ENCODE measurements around the gene CDH9. TPM values are rescaled to one million over a fixed set of nuclear protein-coding genes. Genes with fewer than 3 reads are reported as not detected.
"Not testable (repeated sequence)": the region's sequence is repeated elsewhere in the genome, so short reads cannot be mapped to it uniquely, and the experiment has no call there.

CDH9 gene
- polyA plus RNA-seq, 1 donor: 0.91 TPM

- Histone ChIP-seq H3K27ac (ENCODE audit: low read length) (no peak overlapping the region), H3K27me3 (ENCODE audit: control insufficient read depth, insufficient read depth, low read length) (no peaks in the 10 kb centered on the region), H3K9me3 (ENCODE audit: control insufficient read depth, low read depth, low read length) (no peaks in the 10 kb centered on the region), H3K4me3 (ENCODE audit: low read length) (no peak overlapping the region), H3K4me1 (ENCODE audit: control insufficient read depth, insufficient read depth, low read length) (no peaks in the 10 kb centered on the region), H3K36me3 (ENCODE audit: control insufficient read depth, insufficient read depth, low read length) (no peaks in the 10 kb centered on the region)
- no peak for DNase-seq
- no CpG with 5 or more reads among the region's 2 CpGs for WGBS (ENCODE audit: insufficient coverage, low lambda C conversion rate)
Observed at GRCh38 chr5:26884481-26884880, 153.9 kb downstream of the CDH9 start.

GRCh38 chr5:26883375-26883774, 155.0 kb downstream of the CDH9 start:
- H3K27ac ChIP-seq (ENCODE audit: low read length): no peak overlapping the region
- H3K27me3 ChIP-seq (ENCODE audit: control insufficient read depth, insufficient read depth, low read length): no peaks in the 10 kb centered on the region
- no peaks in the 10 kb centered on the region for H3K9me3 ChIP-seq (ENCODE audit: control insufficient read depth, low read depth, low read length)
- no peak for DNase-seq
- H3K36me3 ChIP-seq (ENCODE audit: control insufficient read depth, insufficient read depth, low read length): no peaks in the 10 kb centered on the region
- H3K4me3 ChIP-seq (ENCODE audit: low read length): no peak overlapping the region
- no peaks in the 10 kb centered on the region for H3K4me1 ChIP-seq (ENCODE audit: control insufficient read depth, insufficient read depth, low read length)
- 82% methylated on average over 5 of the region's 5 CpGs for WGBS (ENCODE audit: insufficient coverage, low lambda C conversion rate)

GRCh38 chr5:26881901-26882300, 156.5 kb downstream of the CDH9 start:
- 100% methylated on average over 1 of the region's 2 CpGs for WGBS (ENCODE audit: insufficient coverage, low lambda C conversion rate)
- no peak overlapping the region for H3K4me3 ChIP-seq (ENCODE audit: low read length)

GRCh38 chr5:26877154-26877553, 161.2 kb downstream of the CDH9 start:
- DNase-seq: no peak
- WGBS (ENCODE audit: insufficient coverage, low lambda C conversion rate): 88% methylated on average over 3 of the region's 4 CpGs
- H3K9me3 ChIP-seq (ENCODE audit: control insufficient read depth, low read depth, low read length): no peaks in the 10 kb centered on the region
- H3K4me3 ChIP-seq (ENCODE audit: low read length): no peak overlapping the region
- no peaks in the 10 kb centered on the region for H3K27me3 ChIP-seq (ENCODE audit: control insufficient read depth, insufficient read depth, low read length)
- H3K27ac ChIP-seq (ENCODE audit: low read length): no peak overlapping the region
- no peaks in the 10 kb centered on the region for H3K4me1 ChIP-seq (ENCODE audit: control insufficient read depth, insufficient read depth, low read length)
- no peaks in the 10 kb centered on the region for H3K36me3 ChIP-seq (ENCODE audit: control insufficient read depth, insufficient read depth, low read length)

More at GRCh38 chr5:26881901-26882300, 156.5 kb downstream of the CDH9 start:
- Histone ChIP-seq H3K9me3 (ENCODE audit: control insufficient read depth, low read depth, low read length) (no peaks in the 10 kb centered on the region), H3K27me3 (ENCODE audit: control insufficient read depth, insufficient read depth, low read length) (no peaks in the 10 kb centered on the region), H3K27ac (ENCODE audit: low read length) (no peak overlapping the region), H3K36me3 (ENCODE audit: control insufficient read depth, insufficient read depth, low read length) (no peaks in the 10 kb centered on the region), H3K4me1 (ENCODE audit: control insufficient read depth, insufficient read depth, low read length) (no peaks in the 10 kb centered on the region)
- DNase-seq: no peak

- H3K27me3 ChIP-seq (ENCODE audit: control insufficient read depth, insufficient read depth, low read length): no peaks in the 10 kb centered on the region
- H3K4me3 ChIP-seq (ENCODE audit: low read length): no peak overlapping the region
- H3K36me3 ChIP-seq (ENCODE audit: control insufficient read depth, insufficient read depth, low read length): no peaks in the 10 kb centered on the region
- WGBS (ENCODE audit: insufficient coverage, low lambda C conversion rate): 72% methylated on average over 2 of the region's 3 CpGs
- no peaks in the 10 kb centered on the region for H3K4me1 ChIP-seq (ENCODE audit: control insufficient read depth, insufficient read depth, low read length)
- no peak for DNase-seq
- H3K9me3 ChIP-seq (ENCODE audit: control insufficient read depth, low read depth, low read length): no peaks in the 10 kb centered on the region
- no peak overlapping the region for H3K27ac ChIP-seq (ENCODE audit: low read length)
Observed at GRCh38 chr5:26872337-26872736, 166.0 kb downstream of the CDH9 start.

GRCh38 chr5:26869781-26870180, 168.6 kb downstream of the CDH9 start:
- no peak overlapping the region for H3K27ac ChIP-seq (ENCODE audit: low read length)
- no peaks in the 10 kb centered on the region for H3K27me3 ChIP-seq (ENCODE audit: control insufficient read depth, insufficient read depth, low read length)
- no peak overlapping the region for H3K4me3 ChIP-seq (ENCODE audit: low read length)
- H3K4me1 ChIP-seq (ENCODE audit: control insufficient read depth, insufficient read depth, low read length): no peaks in the 10 kb centered on the region
- no peaks in the 10 kb centered on the region for H3K9me3 ChIP-seq (ENCODE audit: control insufficient read depth, low read depth, low read length)
- no peak for DNase-seq
- WGBS (ENCODE audit: insufficient coverage, low lambda C conversion rate): 100% methylated on average over 1 of the region's 1 CpG
- no peaks in the 10 kb centered on the region for H3K36me3 ChIP-seq (ENCODE audit: control insufficient read depth, insufficient read depth, low read length)

GRCh38 chr5:26868504-26868903, 169.9 kb downstream of the CDH9 start:
- WGBS (ENCODE audit: insufficient coverage, low lambda C conversion rate): no CpG with 5 or more reads among the region's 3 CpGs
- no peak overlapping the region for H3K4me3 ChIP-seq (ENCODE audit: low read length)
- no peak for DNase-seq
- no peaks in the 10 kb centered on the region for H3K36me3 ChIP-seq (ENCODE audit: control insufficient read depth, insufficient read depth, low read length)
- H3K4me1 ChIP-seq (ENCODE audit: control insufficient read depth, insufficient read depth, low read length): no peaks in the 10 kb centered on the region
- no peaks in the 10 kb centered on the region for H3K27me3 ChIP-seq (ENCODE audit: control insufficient read depth, insufficient read depth, low read length)
- no peak overlapping the region for H3K27ac ChIP-seq (ENCODE audit: low read length)
- no peaks in the 10 kb centered on the region for H3K9me3 ChIP-seq (ENCODE audit: control insufficient read depth, low read depth, low read length)

- Histone ChIP-seq H3K27me3 (ENCODE audit: control insufficient read depth, insufficient read depth, low read length) (no peaks in the 10 kb centered on the region), H3K36me3 (ENCODE audit: control insufficient read depth, insufficient read depth, low read length) (no peaks in the 10 kb centered on the region), H3K4me1 (ENCODE audit: control insufficient read depth, insufficient read depth, low read length) (no peaks in the 10 kb centered on the region), H3K27ac (ENCODE audit: low read length) (no peak overlapping the region), H3K9me3 (ENCODE audit: control insufficient read depth, low read depth, low read length) (no peaks in the 10 kb centered on the region), H3K4me3 (ENCODE audit: low read length) (no peak overlapping the region)
- WGBS (ENCODE audit: insufficient coverage, low lambda C conversion rate): 55% methylated on average over 2 of the region's 4 CpGs
- no peak for DNase-seq
Observed at GRCh38 chr5:26864061-26864460, 174.3 kb downstream of the CDH9 start.

- Histone ChIP-seq H3K27ac (ENCODE audit: low read length) (no peak overlapping the region), H3K36me3 (ENCODE audit: control insufficient read depth, insufficient read depth, low read length) (no peaks in the 10 kb centered on the region), H3K4me3 (ENCODE audit: low read length) (no peak overlapping the region), H3K9me3 (ENCODE audit: control insufficient read depth, low read depth, low read length) (peaks cover 6% of the 10 kb centered on the region), H3K27me3 (ENCODE audit: control insufficient read depth, insufficient read depth, low read length) (no peaks in the 10 kb centered on the region), H3K4me1 (ENCODE audit: control insufficient read depth, insufficient read depth, low read length) (no peaks in the 10 kb centered on the region)
- no peak for DNase-seq
Observed at GRCh38 chr5:26856238-26856637, 182.1 kb downstream of the CDH9 start.

- H3K9me3 ChIP-seq (ENCODE audit: control insufficient read depth, low read depth, low read length); DNase-seq; H3K27ac ChIP-seq (ENCODE audit: low read length); H3K27me3 ChIP-seq (ENCODE audit: control insufficient read depth, insufficient read depth, low read length); H3K36me3 ChIP-seq (ENCODE audit: control insufficient read depth, insufficient read depth, low read length); H3K4me1 ChIP-seq (ENCODE audit: control insufficient read depth, insufficient read depth, low read length); H3K4me3 ChIP-seq (ENCODE audit: low read length): not testable (repeated sequence)
- no CpG with 5 or more reads among the region's 8 CpGs for WGBS (ENCODE audit: insufficient coverage, low lambda C conversion rate)
Observed at GRCh38 chr5:26852450-26852849, 185.9 kb downstream of the CDH9 start.

- H3K9me3 ChIP-seq (ENCODE audit: control insufficient read depth, low read depth, low read length): peaks cover under 1% of the 10 kb centered on the region
- no peak for DNase-seq
Observed at GRCh38 chr5:26847041-26847736, 191.2 kb downstream of the CDH9 start.

More at GRCh38 chr5:26847041-26847736, 191.2 kb downstream of the CDH9 start:
- H3K27me3 ChIP-seq (ENCODE audit: control insufficient read depth, insufficient read depth, low read length): no peaks in the 10 kb centered on the region
- no peak overlapping the region for H3K27ac ChIP-seq (ENCODE audit: low read length)
- no peak overlapping the region for H3K4me3 ChIP-seq (ENCODE audit: low read length)
- H3K4me1 ChIP-seq (ENCODE audit: control insufficient read depth, insufficient read depth, low read length): no peaks in the 10 kb centered on the region
- WGBS (ENCODE audit: insufficient coverage, low lambda C conversion rate): 100% methylated on average over 2 of the region's 14 CpGs
- H3K36me3 ChIP-seq (ENCODE audit: control insufficient read depth, insufficient read depth, low read length): no peaks in the 10 kb centered on the region

Measured in large intestine (tissue), 3 donors.